ENCODE measurements around the gene FSIP2. TPM values are rescaled to one million over a fixed set of nuclear protein-coding genes. Genes with fewer than 3 reads are reported as not detected.

Gene FSIP2
- total RNA-seq, 1 donor from 2014 or later = 8.3 TPM

DNA sequence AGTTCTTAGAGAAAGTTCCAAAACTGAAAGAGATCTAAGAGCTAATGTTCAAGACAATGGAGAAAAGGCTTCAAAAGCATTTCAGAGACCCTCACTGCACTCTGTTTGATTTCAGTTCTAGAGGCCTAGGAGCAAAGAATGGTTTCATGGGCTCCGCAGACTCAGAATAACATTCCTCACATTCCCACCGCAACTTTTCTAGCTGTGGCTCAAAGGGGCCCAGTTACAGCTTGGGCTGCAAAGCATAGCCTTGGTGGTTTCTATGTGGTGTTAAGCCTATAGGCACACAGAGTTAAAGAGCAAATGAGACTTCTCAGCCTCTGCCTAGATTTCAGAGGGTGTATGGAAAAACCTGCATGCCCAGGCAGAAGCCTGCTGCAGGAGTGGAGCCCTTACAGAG is 73.0 kb downstream of the FSIP2 start:
- TF ChIP-seq CTCF (conservative IDR thresholded peaks at IDR 0.05) = no peak
- H3K27me3 Mint-ChIP-seq = no peaks in the 10 kb centered on the region
- peaks cover 9% of the 10 kb centered on the region for H3K9me3 Mint-ChIP-seq
- no peak for DNase-seq (ENCODE audit: extremely low spot score, unreplicated experiment)
- H3K36me3 Mint-ChIP-seq = peaks cover 5% of the 10 kb centered on the region
- no peaks in the 10 kb centered on the region for H3K4me1 Mint-ChIP-seq (ENCODE audit: unreplicated experiment)
- no peak overlapping the region for H3K27ac Mint-ChIP-seq
- H3K4me3 Mint-ChIP-seq = no peak overlapping the region

DNA sequence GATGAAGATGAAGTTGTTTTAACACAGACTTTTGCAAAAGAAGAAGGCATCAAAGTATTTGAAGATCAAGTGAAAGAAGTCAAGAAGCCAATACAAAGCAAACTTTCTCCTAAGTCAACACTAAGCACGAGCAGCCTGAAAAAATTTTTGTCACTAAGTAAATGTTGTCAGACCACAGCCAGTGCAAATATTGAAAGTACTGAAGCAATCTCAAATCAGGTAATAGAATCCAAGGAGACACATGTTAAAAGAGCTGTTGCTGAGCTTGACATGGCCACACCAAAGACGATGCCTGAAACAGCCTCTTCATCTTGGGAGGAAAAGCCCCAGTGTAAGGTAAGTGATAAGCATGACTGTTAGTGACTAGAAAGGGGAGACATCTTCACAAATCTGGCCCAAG is 75.1 kb downstream of the FSIP2 start:
- TF ChIP-seq CTCF (conservative IDR thresholded peaks at IDR 0.05) = no peak
- H3K4me1 Mint-ChIP-seq (ENCODE audit: unreplicated experiment) = no peaks in the 10 kb centered on the region
- no peaks in the 10 kb centered on the region for H3K27me3 Mint-ChIP-seq
- peaks cover 7% of the 10 kb centered on the region for H3K9me3 Mint-ChIP-seq
- H3K36me3 Mint-ChIP-seq = peaks cover 5% of the 10 kb centered on the region
- DNase-seq (ENCODE audit: extremely low spot score, unreplicated experiment) = no peak
- H3K4me3 Mint-ChIP-seq = no peak overlapping the region
- no peak overlapping the region for H3K27ac Mint-ChIP-seq

DNA sequence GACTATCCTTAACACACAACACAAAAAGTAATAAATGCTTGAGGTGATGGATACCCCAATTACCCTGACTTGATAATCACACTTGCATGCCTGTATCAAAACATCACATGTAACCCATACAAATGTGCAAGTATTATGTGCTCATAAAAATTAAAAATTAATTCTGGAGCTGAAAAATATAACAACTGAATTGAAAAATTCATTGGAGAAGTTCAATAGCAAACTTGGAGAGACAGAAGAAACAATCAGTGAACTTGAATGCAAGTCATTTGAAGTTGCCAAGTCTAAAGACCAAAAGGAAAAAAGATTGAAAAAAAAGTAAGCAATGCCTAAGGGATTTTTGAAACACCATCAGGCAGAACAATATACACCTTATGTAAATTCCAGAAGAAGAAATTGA is 79.4 kb downstream of the FSIP2 start:
- Mint-ChIP-seq H3K27ac (no peak overlapping the region), H3K4me1 (ENCODE audit: unreplicated experiment) (no peaks in the 10 kb centered on the region), H3K27me3 (no peaks in the 10 kb centered on the region), H3K36me3 (peaks cover 5% of the 10 kb centered on the region), H3K9me3 (peaks cover 5% of the 10 kb centered on the region), H3K4me3 (no peak overlapping the region)
- DNase-seq (ENCODE audit: extremely low spot score, unreplicated experiment) = no peak
- TF ChIP-seq CTCF (conservative IDR thresholded peaks at IDR 0.05) = no peak

DNA sequence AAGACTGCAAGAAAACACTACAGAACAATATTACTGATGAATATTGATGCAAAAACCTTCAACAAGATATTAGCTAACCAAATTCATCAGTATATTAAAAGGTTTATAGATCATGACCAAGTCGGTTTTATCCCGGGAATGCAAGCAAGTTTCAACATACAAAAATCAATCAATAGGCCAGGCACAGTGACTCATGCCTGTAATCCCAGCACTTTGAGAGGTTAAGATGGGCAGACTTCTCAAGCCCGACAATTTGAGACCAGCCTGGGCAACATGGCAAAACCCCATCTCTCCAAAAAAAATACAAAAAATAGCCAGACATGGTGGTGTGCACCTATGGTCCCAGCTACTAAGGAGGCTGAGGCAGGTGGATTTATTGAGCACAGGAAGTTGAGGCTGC is 82.9 kb downstream of the FSIP2 start:
- Mint-ChIP-seq H3K27me3 (no peaks in the 10 kb centered on the region), H3K4me3 (no peak overlapping the region), H3K4me1 (ENCODE audit: unreplicated experiment) (no peaks in the 10 kb centered on the region), H3K27ac (no peak overlapping the region), H3K9me3 (no peaks in the 10 kb centered on the region), H3K36me3 (no peaks in the 10 kb centered on the region)
- no peak for DNase-seq (ENCODE audit: extremely low spot score, unreplicated experiment)
- TF ChIP-seq CTCF (conservative IDR thresholded peaks at IDR 0.05) = no peak

GRCh38 chr2:185823773-185824172 is 85.2 kb downstream of the FSIP2 start:
- no peaks in the 10 kb centered on the region for H3K4me1 Mint-ChIP-seq (ENCODE audit: unreplicated experiment)
- H3K4me3 Mint-ChIP-seq = no peak overlapping the region
- no peaks in the 10 kb centered on the region for H3K27me3 Mint-ChIP-seq
- H3K9me3 Mint-ChIP-seq = no peaks in the 10 kb centered on the region
- H3K27ac Mint-ChIP-seq = no peak overlapping the region
- TF ChIP-seq CTCF (conservative IDR thresholded peaks at IDR 0.05) = no peak
- no peaks in the 10 kb centered on the region for H3K36me3 Mint-ChIP-seq
- no peak for DNase-seq (ENCODE audit: extremely low spot score, unreplicated experiment)

GRCh38 chr2:185825557-185825956 is 87.0 kb downstream of the FSIP2 start:
- Mint-ChIP-seq H3K4me3 (no peak overlapping the region), H3K4me1 (ENCODE audit: unreplicated experiment) (no peaks in the 10 kb centered on the region), H3K9me3 (no peaks in the 10 kb centered on the region), H3K36me3 (no peaks in the 10 kb centered on the region), H3K27ac (no peak overlapping the region), H3K27me3 (no peaks in the 10 kb centered on the region)
- no peak for DNase-seq (ENCODE audit: extremely low spot score, unreplicated experiment)
- no peak for TF ChIP-seq CTCF (conservative IDR thresholded peaks at IDR 0.05)
